H1 (cell line): ENCODE results near the gene KLHL29. TPM values are rescaled to one million over a fixed set of nuclear protein-coding genes. Genes with fewer than 3 reads are reported as not detected.

Experiments
- JUND ChIP-seq: IDR thresholded peaks from 2 replicates; pipeline ENCODE4 v1.6.1; 2011; ENCODE audit warnings: mild to moderate bottlenecking, improper control_type of control experiment, low read length
- SAP30 ChIP-seq: fragments of 300-600 bp; sonication (generic); IDR thresholded peaks from 2 replicates; pipeline ENCODE4 v1.7.1; 2012; ENCODE audit warnings: low read length, moderate library complexity, mild to moderate bottlenecking, inconsistent platforms; ENCODE audit not compliant: insufficient read depth, insufficient replicate concordance
- polyA plus RNA-seq, 7 experiments: library from polyadenylated mRNA; depleted of rRNA in 3 of 7; stranded (reverse) in 5 of 7; unstranded in 2 of 7; fragments of >200 nt in 5 of 7; fragments of 200-250 nt in 2 of 7; gene quantifications; 1 replicate in 5 of 7; 2 replicates in 1 of 7; 4 replicates in 1 of 7; pipeline versions ENCODE4 v1.2.1 to v1.2.3, GENCODE V29; 2011 to 2013; ENCODE audit warnings: missing spikeins in 2 of 7, mixed read lengths in 2 of 7
- total RNA-seq: library from RNA; stranded (reverse); fragmentation: NEBNext Ultra II Directional; extraction: Animal tissue kit (Norgen Biotek cat#: 25700); gene quantifications from 2 replicates; pipeline ENCODE4 v1.2.1, GENCODE V29; 2021

KLHL29 gene
- total and polyA plus RNA-seq, 2 of the 8 experiments (the other 6 are each of a cell fraction or from before 2014, with no cell fraction given): 1.1 to 4.7 TPM

GRCh38 chr2:23494286-23494685 lies 109.3 kb downstream of the KLHL29 start (continued):
- no peak for TF ChIP-seq SAP30
- TF ChIP-seq JUND: no peak
